ENCODE results near the gene DUSP10. TPM values are rescaled to one million over a fixed set of nuclear protein-coding genes. Genes with fewer than 3 reads are reported as not detected.

The DUSP10 gene
- total and polyA plus RNA-seq, 2 experiments from 2014 or later: 13.8 to 25.4 TPM

DNA sequence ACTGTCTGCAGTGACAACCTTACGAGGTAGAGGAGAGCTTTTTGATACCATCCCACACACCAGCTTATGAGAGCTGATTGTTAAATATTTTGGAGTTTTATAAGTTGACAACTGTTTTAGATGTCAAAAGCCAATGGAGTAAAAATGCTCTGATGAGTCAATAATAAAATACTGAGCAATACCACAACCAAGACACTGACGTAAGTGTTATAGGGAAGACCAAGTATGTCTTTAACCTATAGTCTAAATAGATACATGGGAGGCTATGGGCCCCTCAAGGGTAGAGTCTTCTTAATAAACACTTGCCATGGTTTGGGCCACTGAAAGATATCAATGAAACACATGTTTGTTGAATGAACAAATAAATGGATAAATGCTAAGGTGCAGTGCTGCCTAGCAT, 49.2 kb downstream of the DUSP10 start:
- TF ChIP-seq CTCF (IDR thresholded peaks at IDR 0.05; ENCODE audit: low read depth, low read length): no peak
- Histone ChIP-seq H3K4me1 (ENCODE audit: low read depth) (peaks cover 9% of the 10 kb centered on the region), H3K27ac (no peak overlapping the region), H3K27me3 (no peaks in the 10 kb centered on the region), H3K9me3 (ENCODE audit: low read depth) (no peaks in the 10 kb centered on the region), H3K36me3 (no peaks in the 10 kb centered on the region), H3K4me3 (no peak overlapping the region)
- no peak for DNase-seq (ENCODE audit: low read depth in 1 of 2, low spot score in 1 of 2)

DNA sequence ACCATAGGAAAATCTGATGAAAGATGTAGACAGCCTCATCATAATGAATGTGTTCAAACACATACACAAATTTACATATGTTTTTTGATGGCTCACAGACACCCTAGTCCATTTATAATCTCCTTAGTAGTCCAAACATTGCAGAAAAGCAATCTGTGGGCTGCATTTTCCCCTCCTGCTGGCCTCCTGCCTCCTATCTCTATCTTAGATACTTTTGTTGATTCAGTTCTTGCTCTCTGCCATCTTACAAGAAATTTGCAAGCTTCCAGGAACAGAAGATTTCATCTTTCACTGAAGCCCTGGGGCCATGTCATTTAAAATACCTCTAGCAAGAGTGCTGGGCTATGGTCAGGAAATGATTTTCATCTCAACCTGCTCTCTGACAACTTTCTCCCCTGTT, 50.6 kb downstream of the DUSP10 start:
- Histone ChIP-seq H3K27ac (no peak overlapping the region), H3K4me3 (no peak overlapping the region), H3K27me3 (no peaks in the 10 kb centered on the region), H3K4me1 (ENCODE audit: low read depth) (peaks cover 18% of the 10 kb centered on the region), H3K9me3 (ENCODE audit: low read depth) (no peaks in the 10 kb centered on the region), H3K36me3 (no peaks in the 10 kb centered on the region)
- no peak for DNase-seq (ENCODE audit: low read depth in 1 of 2, low spot score in 1 of 2)
- TF ChIP-seq CTCF (IDR thresholded peaks at IDR 0.05; ENCODE audit: low read depth, low read length): no peak

- H3K27me3 ChIP-seq: no peaks in the 10 kb centered on the region
- H3K4me3 ChIP-seq: no peak overlapping the region
- no peak overlapping the region for H3K27ac ChIP-seq
- peaks cover 18% of the 10 kb centered on the region for H3K4me1 ChIP-seq (ENCODE audit: low read depth)
- no peak for TF ChIP-seq CTCF (IDR thresholded peaks at IDR 0.05; ENCODE audit: low read depth, low read length)
- no peak for DNase-seq (ENCODE audit: low read depth in 1 of 2, low spot score in 1 of 2)
- H3K9me3 ChIP-seq (ENCODE audit: low read depth): no peaks in the 10 kb centered on the region
- H3K36me3 ChIP-seq: no peaks in the 10 kb centered on the region
These were observed 51.0 kb downstream of the DUSP10 start for GRCh38 chr1:221690858-221691257.

DNA sequence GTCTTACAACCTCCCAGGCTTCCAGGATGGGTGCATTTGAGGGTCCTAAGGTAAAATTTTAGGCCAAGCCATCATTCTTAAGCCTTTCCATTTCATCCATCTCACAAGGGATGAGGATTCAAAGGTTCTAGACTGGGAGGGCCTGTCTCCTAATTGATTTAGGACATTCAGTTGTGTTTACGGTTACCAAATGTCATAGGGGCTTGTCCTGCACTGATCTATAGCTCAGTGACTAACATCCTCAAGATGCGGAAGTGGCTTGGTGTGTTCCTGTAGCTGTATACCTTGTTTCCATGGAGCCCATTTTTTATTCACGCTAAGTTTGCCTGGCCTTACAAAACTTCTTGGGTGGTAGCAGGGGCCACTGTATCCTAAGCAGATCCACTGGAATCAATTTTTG, 52.8 kb downstream of the DUSP10 start:
- Histone ChIP-seq H3K27me3 (no peaks in the 10 kb centered on the region), H3K36me3 (no peaks in the 10 kb centered on the region), H3K27ac (peak overlapping the region; percentile 93), H3K4me3 (no peak overlapping the region), H3K9me3 (ENCODE audit: low read depth) (no peaks in the 10 kb centered on the region), H3K4me1 (ENCODE audit: low read depth) (peaks cover 18% of the 10 kb centered on the region)
- no peak for TF ChIP-seq CTCF (IDR thresholded peaks at IDR 0.05; ENCODE audit: low read depth, low read length)
- no peak for DNase-seq (ENCODE audit: low read depth in 1 of 2, low spot score in 1 of 2)

DNA sequence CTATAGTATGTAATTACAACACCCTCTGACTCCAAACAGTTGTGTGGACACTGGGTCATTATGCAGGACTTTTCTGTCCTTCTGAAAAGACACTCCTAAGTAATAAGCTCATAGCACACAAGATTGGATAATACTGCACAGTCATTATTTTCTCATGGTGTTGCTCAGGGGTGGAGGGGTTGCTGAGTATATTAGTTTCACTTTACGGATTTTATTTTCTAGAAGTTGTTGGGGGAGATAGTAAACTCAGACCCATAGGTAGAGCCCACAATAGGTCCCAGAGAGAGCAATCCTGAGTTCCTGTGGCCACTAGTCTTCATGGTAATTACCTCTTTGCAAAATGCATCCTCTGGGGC, 53.4 kb downstream of the DUSP10 start:
- DNase-seq (ENCODE audit: low read depth in 1 of 2, low spot score in 1 of 2): no peak
- no peak for TF ChIP-seq CTCF (IDR thresholded peaks at IDR 0.05; ENCODE audit: low read depth, low read length)
- H3K27me3 ChIP-seq: no peaks in the 10 kb centered on the region
- peaks cover 18% of the 10 kb centered on the region for H3K4me1 ChIP-seq (ENCODE audit: low read depth)
- H3K27ac ChIP-seq: peak overlapping the region; percentile 93
- H3K36me3 ChIP-seq: no peaks in the 10 kb centered on the region
- H3K9me3 ChIP-seq (ENCODE audit: low read depth): no peaks in the 10 kb centered on the region
- no peak overlapping the region for H3K4me3 ChIP-seq
